Brain microvascular endothelial cell (primary cell): ENCODE results near the gene CHST15.

ENCODE experiments used
- DNase-seq: peaks from one replicate; pipeline ENCODE4 v3.0.0-alpha.2; 2020
- H3K27ac ChIP-seq: fragments of 250-450 bp; sonication (Bioruptor Pico); 2 replicates; pipeline ENCODE4 v1.5.1; 2020; ENCODE audit warnings: mild to moderate bottlenecking, moderate library complexity
- H3K27me3 ChIP-seq: fragments of 250-450 bp; sonication (Bioruptor Pico); replicated peaks from 2 replicates; pipeline ENCODE4 v1.5.1; 2020; ENCODE audit warnings: mild to moderate bottlenecking
- H3K36me3 ChIP-seq: fragments of 250-450 bp; sonication (Bioruptor Pico); replicated peaks from 2 replicates; pipeline ENCODE4 v1.5.1; 2020; ENCODE audit warnings: mild to moderate bottlenecking
- H3K4me3 ChIP-seq: 2 replicates; pipeline ENCODE4 v1.5.1; 2011; ENCODE audit warnings: low read depth, mild to moderate bottlenecking, control low read depth, low read length, moderate library complexity
- CTCF ChIP-seq: IDR thresholded peaks from 2 replicates; pipeline ENCODE4 v1.5.1; 2011; ENCODE audit warnings: low read depth, mild to moderate bottlenecking, moderate library complexity, low read length, control low read depth, inconsistent platforms; ENCODE audit errors: missing control alignments
- in situ Hi-C: cut with HindIII; loops from 2 replicates; pipeline ENCODE4 v1.10.0; 2017; ENCODE audit warnings: low sequenced_read_pairs, low pct_ligation_motif_present

CHST15 gene

GRCh38 chr10:124116771-124117510, 23.5 kb upstream of the CHST15 start:
- no peak for TF ChIP-seq CTCF
- Histone ChIP-seq H3K4me3 (no peak overlapping the region), H3K27me3 (no peaks in the 10 kb centered on the region), H3K36me3 (no peaks in the 10 kb centered on the region), H3K27ac (no peak overlapping the region)
- no peak for DNase-seq
- in situ Hi-C loops = no loop called here

- H3K27me3 ChIP-seq = no peaks in the 10 kb centered on the region
- no peaks in the 10 kb centered on the region for H3K36me3 ChIP-seq
- no peak overlapping the region for H3K27ac ChIP-seq
- no peak for TF ChIP-seq CTCF
- DNase-seq = no peak
- H3K4me3 ChIP-seq = no peak overlapping the region
- in situ Hi-C loops = no loop called here
Observed at GRCh38 chr10:124114696-124115095, 21.3 kb upstream of the CHST15 start.

GRCh38 chr10:124112891-124113580, 19.6 kb upstream of the CHST15 start:
- TF ChIP-seq CTCF = no peak
- Histone ChIP-seq H3K36me3 (no peaks in the 10 kb centered on the region), H3K27ac (no peak overlapping the region), H3K4me3 (no peak overlapping the region), H3K27me3 (no peaks in the 10 kb centered on the region)
- DNase-seq = no peak
- in situ Hi-C loops = no loop called here

GRCh38 chr10:124110882-124111281, 17.5 kb upstream of the CHST15 start:
- in situ Hi-C loops = no loop called here
- Histone ChIP-seq H3K36me3 (no peaks in the 10 kb centered on the region), H3K4me3 (no peak overlapping the region), H3K27me3 (no peaks in the 10 kb centered on the region), H3K27ac (no peak overlapping the region)
- DNase-seq = no peak
- TF ChIP-seq CTCF = no peak

GRCh38 chr10:124109261-124109660, 15.9 kb upstream of the CHST15 start:
- Histone ChIP-seq H3K36me3 (no peaks in the 10 kb centered on the region), H3K27ac (no peak overlapping the region), H3K4me3 (no peak overlapping the region), H3K27me3 (no peaks in the 10 kb centered on the region)
- no peak for TF ChIP-seq CTCF
- DNase-seq = no peak
- in situ Hi-C loops = no loop called here

- no peak for TF ChIP-seq CTCF
- no peak for DNase-seq
- Histone ChIP-seq H3K27ac (no peak overlapping the region), H3K36me3 (no peaks in the 10 kb centered on the region), H3K27me3 (no peaks in the 10 kb centered on the region), H3K4me3 (no peak overlapping the region)
- in situ Hi-C loops = no loop called here
Observed at GRCh38 chr10:124107072-124107471, 13.7 kb upstream of the CHST15 start.
